BE2C (cell line): ENCODE results near the gene RUNX3.

Source experiments
- DNase-seq: peaks from one replicate; pipeline ENCODE4 v3.0.0-alpha.2; 2020
- H3K27me3 ChIP-seq: fragments of 250-450 bp; sonication (Bioruptor Pico); 2 replicates; pipeline ENCODE4 v1.5.1; 2020; ENCODE audit warnings: mild to moderate bottlenecking
- H3K36me3 ChIP-seq: fragments of 250-450 bp; sonication (Bioruptor Pico); 2 replicates; pipeline ENCODE4 v1.5.1; 2020; ENCODE audit warnings: mild to moderate bottlenecking
- H3K4me1 ChIP-seq: fragments of 250-450 bp; sonication (Bioruptor Pico); 2 replicates; pipeline ENCODE4 v1.5.1; 2020
- H3K4me3 ChIP-seq: 2 replicates; pipeline ENCODE4 v1.5.1; 2011; ENCODE audit warnings: low read depth, low read length
- H3K9me3 ChIP-seq: fragments of 250-450 bp; sonication (Bioruptor Pico); 2 replicates; pipeline ENCODE4 v1.5.1; 2020
- TF ChIP-seq, protein P1 (sequence below): IDR thresholded peaks from 2 replicates; pipeline ENCODE4 v1.5.1; 2012; ENCODE audit warnings: mild to moderate bottlenecking, low read depth, low read length

The RUNX3 gene

DNA sequence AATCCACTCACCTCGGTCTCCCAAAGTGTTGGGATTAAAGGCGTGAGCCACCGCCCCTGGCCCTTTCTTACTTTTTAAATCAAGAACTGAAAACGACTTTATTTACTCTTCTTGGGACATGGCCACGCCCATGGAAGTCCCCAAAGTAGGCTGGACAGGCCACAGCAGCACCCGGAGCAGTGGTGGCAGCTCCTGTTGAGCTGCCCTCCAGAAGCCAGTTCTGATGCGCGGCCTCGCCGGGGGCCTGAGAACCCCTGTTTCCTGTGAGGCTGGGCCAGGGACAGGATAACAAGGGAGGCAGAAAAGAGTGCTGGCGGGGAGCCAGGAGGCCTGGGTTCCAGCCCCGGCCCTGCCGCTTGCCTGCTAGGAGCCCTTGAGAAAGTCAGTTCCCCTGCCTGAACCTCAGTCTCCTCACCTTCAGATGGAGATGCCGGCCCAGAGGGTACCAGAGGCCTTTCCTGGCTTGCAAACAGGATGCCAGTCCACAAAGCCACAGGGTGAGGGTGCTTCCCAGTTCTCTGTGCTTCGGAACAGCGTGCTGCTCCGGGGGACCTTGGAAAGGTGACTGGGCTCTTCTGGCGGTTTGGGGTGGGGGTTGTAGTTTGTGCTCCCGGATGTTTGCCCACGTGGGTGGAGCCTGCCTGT is 59.4 kb downstream of the RUNX3 start:
- H3K27me3 ChIP-seq, result no peaks in the 10 kb centered on the region
- H3K9me3 ChIP-seq, result no peaks in the 10 kb centered on the region
- H3K4me3 ChIP-seq, result no peak overlapping the region
- no peaks in the 10 kb centered on the region for H3K4me1 ChIP-seq
- no peaks in the 10 kb centered on the region for H3K36me3 ChIP-seq
- peak; percentile 53 for DNase-seq
- TF ChIP-seq, protein P1, sequence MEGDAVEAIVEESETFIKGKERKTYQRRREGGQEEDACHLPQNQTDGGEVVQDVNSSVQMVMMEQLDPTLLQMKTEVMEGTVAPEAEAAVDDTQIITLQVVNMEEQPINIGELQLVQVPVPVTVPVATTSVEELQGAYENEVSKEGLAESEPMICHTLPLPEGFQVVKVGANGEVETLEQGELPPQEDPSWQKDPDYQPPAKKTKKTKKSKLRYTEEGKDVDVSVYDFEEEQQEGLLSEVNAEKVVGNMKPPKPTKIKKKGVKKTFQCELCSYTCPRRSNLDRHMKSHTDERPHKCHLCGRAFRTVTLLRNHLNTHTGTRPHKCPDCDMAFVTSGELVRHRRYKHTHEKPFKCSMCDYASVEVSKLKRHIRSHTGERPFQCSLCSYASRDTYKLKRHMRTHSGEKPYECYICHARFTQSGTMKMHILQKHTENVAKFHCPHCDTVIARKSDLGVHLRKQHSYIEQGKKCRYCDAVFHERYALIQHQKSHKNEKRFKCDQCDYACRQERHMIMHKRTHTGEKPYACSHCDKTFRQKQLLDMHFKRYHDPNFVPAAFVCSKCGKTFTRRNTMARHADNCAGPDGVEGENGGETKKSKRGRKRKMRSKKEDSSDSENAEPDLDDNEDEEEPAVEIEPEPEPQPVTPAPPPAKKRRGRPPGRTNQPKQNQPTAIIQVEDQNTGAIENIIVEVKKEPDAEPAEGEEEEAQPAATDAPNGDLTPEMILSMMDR, result no peak

DNA sequence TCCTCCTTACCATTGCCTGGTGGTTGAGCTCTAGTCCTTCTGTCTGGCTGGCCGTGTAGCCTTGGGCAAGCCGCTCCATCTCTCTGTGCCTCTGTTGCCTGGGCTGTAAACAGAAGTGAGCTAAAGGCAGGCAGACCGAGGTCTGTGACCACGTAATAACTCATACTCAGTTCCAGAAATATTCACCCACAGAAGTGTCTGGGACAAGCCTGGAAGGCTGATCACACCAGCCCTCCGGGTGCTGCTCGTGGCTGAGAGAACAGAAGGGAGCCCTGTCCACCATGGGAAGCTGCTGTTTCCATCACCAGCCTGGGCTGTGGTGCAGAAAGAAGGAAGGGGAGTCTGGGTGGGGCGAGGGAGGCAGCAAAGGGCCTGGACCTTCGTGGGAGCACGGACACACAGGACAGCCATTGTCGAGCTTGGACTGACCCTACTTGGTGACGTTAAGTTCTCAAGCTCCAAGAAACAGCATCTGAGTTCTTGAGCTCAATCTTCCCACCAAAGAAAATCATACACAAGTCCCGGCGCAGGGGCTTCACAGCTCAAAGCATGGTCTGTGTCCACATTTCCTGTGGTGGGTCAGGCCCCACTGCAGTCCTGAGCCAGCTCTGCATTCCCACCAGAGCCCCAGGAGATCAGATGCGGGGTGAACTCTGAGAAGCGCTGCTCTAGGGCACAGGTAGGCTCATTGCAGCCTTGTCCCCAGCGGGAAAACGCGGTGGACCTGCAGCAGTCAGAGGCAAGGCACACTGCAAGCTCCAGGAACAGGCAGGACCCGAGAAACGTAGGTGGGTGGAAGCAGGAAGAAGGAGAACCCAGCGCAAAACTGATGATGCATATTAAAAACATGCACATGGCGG is 61.8 kb downstream of the RUNX3 start:
- Histone ChIP-seq H3K4me3 (no peak overlapping the region), H3K9me3 (no peaks in the 10 kb centered on the region), H3K4me1 (no peaks in the 10 kb centered on the region), H3K27me3 (no peaks in the 10 kb centered on the region), H3K36me3 (no peaks in the 10 kb centered on the region)
- DNase-seq, result no peak
- TF ChIP-seq, protein P1, result no peak

DNA sequence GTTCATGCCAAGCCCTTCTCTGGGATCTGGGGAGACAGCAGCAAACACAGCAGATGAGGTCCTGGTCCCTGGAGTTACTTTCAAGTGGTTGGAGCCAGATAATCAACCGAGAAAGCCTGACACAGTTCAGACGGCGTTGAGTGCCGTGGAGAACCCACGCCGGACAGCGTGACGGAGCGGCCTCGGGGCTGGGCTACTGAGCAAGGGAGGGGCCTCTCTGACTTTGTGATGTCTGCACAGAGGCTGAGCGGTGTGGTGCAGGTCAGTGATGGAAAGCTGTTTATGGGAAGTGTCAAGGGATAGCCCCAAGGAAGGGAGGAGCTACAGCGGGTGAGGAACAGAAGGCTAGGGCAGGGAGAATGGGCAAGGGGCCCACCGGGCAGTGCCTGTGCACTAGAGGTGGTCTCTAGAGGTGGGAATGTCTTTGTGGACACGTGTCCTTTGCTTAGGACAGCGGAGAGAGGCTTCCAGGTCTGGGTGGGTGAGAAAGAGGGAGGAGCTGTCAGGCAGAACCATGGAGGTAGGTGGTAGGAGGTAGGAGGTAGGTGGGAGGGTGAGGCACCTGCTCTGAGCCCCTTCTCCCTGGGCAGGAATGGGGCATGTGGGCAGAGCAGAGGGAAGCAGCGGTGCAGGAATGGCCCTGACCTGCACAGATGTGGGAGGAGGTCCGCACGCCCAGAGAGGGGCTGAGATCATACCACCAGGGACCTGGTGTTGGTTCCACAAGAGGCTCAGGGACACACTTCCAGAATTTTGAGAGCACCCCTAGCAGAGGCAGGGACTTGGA is 62.8 kb downstream of the RUNX3 start:
- Histone ChIP-seq H3K9me3 (no peaks in the 10 kb centered on the region), H3K4me1 (no peaks in the 10 kb centered on the region), H3K36me3 (no peaks in the 10 kb centered on the region), H3K27me3 (no peaks in the 10 kb centered on the region), H3K4me3 (no peak overlapping the region)
- TF ChIP-seq, protein P1, result no peak
- DNase-seq, result no peak

DNA sequence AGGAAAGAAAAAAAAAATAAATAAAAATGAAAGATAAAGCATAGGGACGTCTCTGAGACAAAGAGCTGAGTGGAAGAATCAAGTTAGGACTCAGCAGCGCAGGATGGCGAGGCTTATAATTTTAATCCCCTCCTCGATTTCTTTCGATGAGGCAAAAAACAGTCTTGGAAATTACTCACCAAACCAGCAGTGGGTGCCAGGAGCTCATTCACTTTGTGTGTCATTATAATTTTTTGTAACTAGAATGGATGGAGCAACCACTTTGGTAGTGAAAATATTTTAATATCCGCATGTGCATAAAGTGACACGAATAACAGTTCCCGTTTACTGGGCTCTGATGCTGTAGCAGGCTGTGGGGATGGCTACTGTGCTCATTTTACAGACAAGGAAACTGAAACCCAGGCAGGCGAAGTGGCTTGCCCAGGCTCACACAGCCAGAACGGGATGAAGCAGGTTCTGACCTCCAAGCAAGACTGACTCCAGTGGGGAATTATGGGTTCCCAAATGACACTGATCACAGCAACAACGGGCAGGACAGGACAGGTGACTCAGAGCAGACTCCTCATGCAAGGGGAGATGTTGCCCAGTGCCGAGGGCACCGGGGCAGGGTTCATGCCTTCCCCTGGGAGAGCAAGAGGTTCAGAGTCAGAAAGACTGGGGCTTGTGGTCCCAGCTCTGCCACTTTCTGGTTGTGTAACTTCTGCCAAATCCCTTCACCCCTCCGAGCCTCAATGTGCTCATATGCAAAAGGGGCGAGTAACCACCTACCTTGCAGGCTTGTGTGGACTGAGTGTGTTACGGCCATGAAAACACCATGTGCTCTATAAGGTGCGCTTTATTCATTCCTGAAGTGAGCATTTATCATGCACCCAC is 63.6 kb downstream of the RUNX3 start:
- TF ChIP-seq, protein P1, result no peak
- Histone ChIP-seq H3K36me3 (no peaks in the 10 kb centered on the region), H3K27me3 (no peaks in the 10 kb centered on the region), H3K4me3 (no peak overlapping the region), H3K9me3 (no peaks in the 10 kb centered on the region), H3K4me1 (no peaks in the 10 kb centered on the region)
- no peak for DNase-seq

DNA sequence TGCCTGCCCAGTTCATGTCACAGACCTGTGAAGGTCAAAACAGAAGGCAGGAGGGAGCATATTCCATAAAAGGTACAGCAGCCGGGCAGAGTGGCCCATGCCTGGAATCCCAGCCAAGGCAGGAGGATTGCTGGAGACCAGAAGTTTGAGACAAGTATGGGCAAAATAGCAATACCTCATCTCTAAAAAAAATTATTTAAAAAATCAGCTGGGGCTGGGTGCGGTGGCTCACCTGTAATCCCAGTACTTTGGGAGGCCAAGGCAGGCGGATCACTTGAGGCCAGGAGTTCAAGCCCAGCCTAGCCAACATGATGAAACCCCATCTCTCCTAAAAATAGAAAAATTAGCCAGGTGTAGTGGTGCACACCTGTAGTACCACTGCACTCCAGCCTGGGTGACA is 64.5 kb downstream of the RUNX3 start:
- DNase-seq, result no peak
- H3K4me3 ChIP-seq, result no peak overlapping the region
- TF ChIP-seq, protein P1, result no peak
- H3K27me3 ChIP-seq, result no peaks in the 10 kb centered on the region
- no peaks in the 10 kb centered on the region for H3K4me1 ChIP-seq
- H3K9me3 ChIP-seq, result no peaks in the 10 kb centered on the region
- no peaks in the 10 kb centered on the region for H3K36me3 ChIP-seq
